HG03159 (cell line): ENCODE results near the gene ADAM12.

ENCODE experiments used
- ATAC-seq: cut with Tn5 transposase; IDR thresholded peaks from one replicate; pipeline ENCODE4 v1.9.1; 2021; ENCODE audit warnings: mild to moderate bottlenecking, moderate library complexity; ENCODE audit not compliant: unreplicated experiment

The ADAM12 gene

DNA sequence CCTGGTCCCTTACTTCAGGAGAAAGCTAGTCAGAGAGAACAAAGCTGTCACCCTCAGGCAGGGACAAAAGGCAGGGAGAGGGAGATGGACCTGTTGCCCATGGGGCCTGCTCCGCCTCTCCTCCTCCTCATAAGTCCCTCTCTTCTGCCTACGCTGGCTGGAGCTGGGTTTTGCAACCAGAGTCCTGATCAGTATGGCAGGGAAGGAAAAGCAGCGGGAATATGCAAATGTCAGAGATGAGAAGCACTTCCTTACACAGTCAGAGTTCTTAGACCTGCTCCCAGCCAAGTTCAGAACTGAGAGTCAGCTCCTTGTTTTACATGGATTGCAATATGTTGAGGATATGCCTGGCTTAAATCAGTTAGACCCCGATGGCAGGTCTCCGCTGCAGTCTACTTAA is 231.1 kb downstream of the ADAM12 start:
- no peak for ATAC-seq

DNA sequence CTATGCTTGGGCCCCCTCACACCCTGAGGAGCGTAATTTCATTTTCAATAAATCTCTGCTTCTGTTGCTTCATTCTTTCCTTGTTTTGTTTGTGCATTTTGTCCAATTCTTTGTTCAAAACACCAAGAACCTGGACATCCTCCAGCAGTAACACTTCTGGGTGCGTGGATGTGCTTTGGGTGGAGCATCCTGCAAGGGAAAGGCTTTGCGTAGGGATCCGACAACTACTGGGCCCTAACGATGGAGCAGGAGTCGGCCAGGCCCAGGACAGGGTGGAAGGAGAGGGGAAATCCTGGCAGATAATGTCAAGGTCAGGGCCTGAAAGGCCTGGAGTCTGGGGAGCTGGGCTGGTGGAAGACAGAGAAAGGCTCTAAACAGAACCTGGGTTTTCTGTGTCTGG is 231.8 kb downstream of the ADAM12 start:
- ATAC-seq = no peak

DNA sequence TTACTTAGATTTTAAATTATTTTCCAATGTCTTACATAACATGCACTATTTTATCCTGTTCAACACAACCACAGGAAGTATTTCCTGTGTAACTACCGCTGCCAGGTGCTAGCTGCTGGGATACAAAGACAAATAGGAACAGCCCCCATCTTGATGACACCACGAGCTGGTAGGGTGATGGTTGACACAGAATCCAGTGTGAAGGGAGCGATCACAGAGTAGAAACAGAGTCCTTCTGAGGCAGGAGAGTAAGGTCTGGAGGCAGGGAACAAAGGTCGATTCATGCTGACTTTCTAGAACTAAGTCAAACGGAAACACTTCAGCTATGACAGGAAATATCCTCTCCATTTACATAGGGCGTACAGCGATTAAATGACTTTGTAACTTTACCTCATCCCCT is 232.3 kb downstream of the ADAM12 start:
- no peak for ATAC-seq

DNA sequence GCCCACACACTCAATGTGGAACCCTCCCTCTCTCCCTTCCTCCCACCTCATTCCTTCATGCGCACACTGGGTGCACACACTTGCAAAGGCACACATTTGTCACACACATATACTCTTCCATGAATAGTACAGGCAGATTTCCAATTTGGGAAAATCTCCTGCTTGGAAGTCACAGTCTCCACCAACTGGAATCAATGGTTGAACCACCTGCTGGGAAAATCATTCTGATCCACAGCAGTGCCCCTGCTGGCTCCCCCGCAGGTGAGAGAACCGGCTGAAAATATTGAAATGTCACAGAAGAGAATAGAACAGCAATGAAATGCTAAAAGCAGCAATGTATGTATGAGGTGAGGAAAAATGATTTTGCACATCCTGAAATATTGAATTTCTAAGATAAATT is 232.7 kb downstream of the ADAM12 start:
- ATAC-seq = no peak

DNA sequence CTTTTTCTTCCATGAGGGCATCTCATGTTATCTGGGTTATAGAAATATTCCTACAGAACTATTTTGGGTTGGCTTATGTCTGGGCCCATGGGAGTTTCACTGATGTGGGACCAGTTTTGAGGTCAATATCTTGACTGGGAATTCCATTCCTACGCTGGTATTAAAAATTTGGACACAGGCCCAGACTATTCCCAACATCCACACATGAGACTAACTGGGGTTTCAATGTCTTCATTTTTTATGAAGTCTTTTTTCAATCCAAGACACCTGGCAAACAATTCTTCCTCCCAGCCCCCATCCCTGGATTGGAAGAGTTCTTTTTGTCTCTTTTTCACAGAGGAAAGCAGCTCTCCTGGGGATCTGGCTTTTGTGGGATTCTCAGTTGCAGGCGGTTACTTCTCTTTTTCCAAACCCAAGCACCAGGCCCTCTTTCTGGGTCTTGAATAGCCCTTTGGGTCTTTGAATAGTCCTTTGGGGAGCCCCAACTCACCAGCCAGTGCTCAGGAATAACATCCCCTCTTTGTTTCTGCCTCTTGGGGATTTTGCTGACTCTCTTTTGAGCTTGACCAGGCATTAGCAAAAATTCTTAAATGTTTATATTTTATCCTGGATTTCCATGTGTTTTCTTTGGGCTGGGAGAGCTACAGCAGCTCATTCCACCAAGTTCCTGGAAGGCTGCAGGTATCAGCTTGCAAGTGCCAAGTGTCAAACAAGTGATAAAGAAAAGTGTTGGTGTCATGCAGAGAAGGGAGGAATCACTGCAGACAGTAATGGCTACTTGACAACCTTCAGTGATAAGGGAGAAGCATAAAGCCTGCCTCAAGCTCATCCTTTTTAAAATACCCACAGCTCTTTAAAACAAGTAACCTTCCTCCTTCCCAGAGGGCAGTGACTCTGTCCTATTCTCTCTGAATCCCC is 234.3 kb downstream of the ADAM12 start:
- ATAC-seq = no peak

DNA sequence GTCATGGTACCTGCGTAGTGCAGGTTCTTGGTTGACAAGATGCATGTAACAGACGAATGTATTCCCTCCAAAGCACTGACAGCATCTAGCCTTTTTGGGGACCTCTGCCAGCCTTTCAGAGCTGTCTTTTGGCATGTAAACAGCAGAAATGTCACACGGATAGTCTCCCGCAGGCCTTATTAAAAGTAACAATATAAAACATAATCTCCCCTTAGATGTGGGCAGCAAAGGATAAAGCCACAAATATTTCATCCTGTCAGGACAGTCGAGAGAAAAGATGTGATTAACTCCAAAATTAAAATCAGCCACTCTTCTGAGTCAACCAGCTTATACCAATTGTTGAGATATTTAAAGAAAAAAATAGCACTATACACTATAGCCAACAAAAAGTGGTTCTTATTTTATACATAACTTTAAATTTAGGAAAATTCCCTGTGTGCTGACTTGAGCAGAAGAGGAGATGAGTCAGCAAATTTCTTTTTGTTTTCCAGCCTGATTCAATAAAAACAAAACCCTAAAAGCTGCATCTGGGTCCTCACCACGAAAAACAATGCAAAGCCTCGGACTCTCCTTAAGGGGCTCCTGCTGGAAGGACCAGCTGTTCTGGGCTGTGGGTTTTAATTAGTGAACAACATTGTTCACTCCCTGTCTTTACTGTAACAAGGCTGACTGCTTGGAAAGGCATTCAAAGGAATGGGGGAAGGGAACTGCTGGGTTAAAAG is 240.2 kb downstream of the ADAM12 start:
- ATAC-seq = no peak

DNA sequence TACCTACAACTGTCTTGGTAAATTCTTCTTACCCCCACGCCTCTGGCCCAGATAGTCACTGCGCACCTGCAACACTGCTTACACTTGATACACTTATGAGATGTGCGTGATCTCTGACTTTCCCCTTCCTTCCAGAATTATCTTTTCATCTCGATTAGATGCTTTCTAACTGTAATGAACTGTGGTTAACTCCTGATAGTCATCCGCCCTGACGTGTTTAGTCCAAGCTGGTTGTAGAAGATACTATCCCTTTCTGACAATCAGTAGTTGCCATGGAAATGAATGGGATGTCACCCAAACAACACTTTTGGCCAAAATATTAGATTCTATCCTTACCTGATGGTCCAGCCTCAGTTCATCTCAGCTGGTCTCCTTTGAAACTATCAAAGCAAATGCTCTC is 241.5 kb downstream of the ADAM12 start:
- ATAC-seq = no peak

DNA sequence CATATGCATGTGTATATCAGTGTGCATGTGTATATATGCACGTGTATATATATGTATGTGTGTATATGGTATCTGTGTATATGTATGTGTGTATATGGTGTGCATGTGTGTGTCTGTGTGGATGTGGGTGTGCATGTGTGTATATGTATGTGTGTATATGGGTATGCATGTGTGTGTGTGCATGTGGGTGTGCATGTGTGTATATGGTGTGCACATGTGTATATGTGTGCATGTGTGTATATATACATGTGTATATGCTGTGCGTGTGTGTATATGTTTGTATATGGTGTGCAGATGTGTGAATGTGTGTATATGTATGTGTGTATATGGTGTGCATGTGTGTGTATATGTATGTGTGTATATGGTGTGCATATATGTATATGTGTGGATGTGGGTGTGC is 245.2 kb downstream of the ADAM12 start:
- ATAC-seq = no peak

DNA sequence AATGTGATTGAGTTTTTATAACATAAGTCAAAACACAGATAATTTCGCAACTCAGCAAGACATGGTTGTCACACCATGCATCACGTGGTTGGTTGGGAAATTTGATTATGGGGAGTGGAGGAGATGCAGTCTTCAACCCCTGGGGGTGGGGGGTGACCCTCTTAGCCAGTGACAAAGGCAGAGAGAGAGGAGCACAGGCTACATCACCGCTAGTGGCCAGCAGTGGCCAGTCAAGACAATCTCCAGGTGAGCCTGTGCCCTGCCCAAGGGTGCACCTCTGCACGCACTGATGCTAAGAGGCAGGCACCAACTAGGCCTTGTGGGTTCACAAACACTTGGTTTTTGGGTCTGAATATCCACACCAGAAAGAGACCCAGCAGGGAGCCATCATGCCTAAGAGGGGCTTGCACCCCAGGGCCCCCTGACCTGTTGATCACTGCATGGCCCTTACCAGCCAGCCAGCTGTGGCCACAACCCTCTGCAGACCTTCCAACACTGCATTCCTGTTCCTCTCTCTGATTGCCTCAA is 247.5 kb downstream of the ADAM12 start:
- no peak for ATAC-seq

DNA sequence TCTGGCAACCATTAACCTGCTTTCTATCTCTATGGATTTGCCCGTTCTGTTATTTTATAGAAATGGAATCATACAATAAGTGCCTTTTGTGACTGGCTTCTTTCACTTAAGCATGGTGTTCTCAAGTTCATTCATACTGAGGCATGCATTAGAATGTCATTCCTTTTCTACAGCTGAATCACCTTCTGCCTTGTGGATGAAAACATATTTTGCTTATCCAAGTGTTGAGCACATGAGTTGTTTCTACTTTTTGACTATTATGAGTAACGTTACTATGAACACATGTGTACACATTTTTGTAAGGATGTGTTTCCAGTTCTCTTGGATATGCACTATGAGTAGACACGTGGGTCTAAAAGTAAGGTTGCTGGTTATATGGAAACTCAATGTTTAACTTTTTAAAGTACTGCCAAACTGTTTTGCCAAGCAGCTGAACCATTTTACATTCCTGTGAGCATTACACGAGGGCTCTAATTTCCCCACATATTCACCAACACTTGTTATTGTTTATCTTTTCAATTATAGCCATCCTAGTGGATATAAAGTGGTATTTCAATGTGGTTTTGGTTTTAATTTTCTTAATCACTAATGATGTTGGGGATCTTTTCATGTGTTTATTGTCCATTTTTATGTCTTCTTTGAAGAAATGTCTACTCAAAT is 250.6 kb downstream of the ADAM12 start:
- no peak for ATAC-seq

DNA sequence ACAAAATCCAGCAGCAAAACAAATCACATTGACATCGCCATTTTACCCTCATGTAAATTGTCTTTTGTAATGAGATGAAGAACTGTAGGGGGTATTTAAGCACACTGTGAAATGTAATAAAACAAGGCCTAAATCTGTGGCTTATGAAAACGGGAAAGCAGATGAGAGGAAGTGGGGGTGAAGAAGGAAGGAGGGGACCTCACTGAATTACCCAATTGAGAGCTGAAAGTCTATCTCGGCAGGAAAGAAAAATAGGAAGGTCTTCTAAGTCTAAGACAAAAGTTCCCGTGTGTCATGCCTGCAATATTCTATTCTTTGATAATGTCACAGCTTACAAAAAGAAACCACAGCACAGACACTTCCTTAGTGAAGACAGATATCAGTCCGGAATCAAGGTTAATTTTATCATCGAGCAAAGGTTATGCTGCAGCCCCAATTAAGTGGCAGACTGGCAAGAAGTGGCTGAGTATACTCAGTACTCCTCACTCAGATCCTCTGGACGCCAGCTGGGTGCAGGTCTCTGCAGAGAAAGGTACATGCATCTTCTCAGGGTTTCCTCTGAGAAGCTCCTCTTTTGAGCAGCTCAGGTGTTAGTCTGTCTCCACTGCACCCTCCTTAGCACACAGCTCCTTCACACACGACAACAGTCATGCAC is 252.2 kb downstream of the ADAM12 start:
- ATAC-seq = no peak

DNA sequence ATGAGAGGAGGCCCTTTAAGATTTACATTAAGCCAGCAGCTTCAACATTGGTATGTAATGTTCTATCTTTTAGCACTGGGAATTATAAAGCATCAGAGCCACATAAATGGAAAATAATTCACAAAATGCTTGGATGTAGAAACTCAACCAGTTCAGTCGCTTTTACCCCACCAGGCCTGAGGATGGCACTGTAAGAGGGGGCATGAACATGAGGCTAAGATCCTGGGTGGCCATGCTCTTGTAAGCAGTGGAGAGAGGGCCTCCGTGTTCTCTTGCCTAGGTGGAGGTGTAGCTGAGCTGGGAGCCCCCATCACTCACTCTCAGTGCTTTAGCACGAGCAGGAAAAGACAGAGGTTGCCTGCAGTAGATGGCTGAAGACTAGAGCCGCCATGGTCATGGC is 253.1 kb downstream of the ADAM12 start:
- ATAC-seq = no peak

DNA sequence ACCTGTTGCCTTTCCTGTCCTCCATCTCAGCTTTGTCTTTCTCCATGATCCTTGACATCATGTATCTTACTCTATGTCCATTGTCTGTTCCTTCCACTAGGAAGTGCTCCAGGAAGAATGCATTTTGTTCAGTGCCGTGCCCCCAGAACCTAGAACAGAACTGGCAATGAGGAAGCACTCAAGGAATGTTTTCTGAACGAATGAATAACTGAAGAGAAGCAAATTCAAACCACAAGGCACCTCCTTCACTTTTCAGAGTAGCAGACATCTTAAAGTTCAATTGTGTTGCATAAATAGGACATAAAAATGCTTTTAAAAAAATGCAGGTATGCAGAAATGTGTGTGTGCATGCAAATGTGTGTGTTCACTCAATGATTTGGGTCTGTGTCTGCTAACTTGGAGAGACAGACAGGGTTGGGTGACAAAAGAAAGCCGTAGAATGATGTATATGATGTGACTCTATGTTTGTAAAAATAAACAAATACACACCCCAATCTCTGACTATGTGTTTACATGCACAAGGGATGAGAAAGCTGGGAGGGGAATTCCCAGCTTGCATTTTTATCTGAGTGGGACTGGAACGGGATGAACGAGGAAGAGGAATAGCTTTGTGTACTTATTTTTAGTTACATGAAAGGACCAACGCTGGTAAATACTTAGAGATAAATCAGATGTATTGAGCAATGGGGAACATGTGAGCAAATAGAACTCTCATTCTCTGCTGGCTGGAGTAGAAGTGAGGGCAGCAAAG is 254.2 kb downstream of the ADAM12 start:
- no peak for ATAC-seq

DNA sequence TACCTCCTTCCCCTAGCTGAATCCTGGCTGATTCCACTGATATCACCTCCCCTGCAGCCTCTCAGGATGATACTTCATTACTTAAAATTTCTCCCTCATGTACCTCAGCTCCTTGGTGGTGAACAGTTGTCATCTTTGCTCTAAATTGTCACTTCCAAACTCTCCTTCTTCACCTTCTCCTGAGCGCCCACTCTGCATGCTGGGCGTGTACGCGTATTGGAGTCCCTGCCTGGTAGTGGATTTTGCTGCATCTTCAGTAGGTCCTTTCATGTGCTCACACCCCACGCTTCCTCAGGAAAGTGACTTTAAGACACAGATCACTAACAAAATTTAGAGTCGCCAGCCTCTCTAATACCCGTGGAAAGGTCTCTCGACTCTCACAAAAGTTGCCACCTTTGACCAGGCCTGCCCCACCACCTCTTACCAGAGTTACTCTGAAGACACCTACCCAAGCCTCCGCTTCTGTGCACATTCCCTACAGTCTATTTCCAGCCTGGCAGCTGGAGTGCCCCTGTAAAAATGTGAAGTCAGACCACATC is 255.1 kb downstream of the ADAM12 start:
- ATAC-seq = no peak

DNA sequence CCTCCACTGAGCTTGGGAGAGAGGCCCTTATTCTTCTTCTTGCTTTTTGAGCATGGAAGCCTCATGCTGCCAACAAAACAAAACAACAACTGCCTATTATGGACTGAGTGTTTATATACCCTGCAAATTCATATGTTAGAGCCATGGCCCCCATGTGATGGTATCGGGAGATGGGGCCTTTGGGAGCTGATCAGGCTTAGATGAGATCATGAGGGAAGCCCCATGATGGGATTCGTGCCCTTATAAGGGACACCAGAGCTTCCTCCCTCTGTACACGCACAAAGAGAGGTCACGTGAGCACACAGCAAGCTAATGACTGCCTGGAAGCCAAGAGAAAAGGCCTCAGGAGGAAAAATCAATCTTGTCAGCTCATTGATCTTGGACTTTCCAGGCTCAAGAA is 256.9 kb downstream of the ADAM12 start:
- no peak for ATAC-seq

DNA sequence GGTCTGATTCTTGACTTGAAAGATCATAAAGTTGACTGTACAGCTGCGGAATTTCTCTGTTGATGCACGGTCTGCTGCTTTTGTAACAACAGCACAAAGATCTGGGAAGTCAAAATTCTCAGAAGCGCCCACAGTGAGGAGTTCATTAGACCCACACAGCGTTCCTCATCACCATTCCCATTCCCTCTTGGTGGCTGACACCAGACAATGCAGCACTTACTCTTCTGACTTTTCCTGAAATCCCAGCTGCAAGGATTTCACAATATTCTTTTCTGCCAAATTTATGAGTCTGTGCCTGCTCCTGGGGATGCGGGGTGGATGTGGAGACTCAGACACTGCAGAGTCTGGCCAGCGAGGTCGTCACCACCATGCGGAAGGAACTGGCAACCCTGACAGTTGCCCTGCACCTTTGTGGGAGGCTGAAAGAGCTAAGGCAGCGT is 258.0 kb downstream of the ADAM12 start:
- no peak for ATAC-seq

DNA sequence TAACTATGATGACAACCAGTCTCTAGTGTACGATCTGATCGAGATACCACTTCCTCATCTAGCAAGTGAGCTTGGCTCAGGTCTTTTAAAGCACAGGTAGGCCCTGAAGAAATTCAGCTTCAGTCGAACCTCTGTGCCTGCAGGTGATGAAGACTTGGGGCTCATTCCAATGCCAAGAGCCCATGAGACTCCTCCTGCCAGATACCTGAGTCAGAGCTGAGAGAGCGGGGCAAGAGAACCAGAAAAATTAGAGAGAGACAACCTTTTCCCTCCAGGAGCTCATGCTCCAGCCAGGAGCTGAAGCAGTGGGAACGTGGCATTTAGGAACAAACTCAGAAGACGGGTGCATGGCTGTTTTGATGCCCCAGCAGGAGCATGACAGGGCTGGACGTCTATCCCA is 259.3 kb downstream of the ADAM12 start:
- no peak for ATAC-seq

DNA sequence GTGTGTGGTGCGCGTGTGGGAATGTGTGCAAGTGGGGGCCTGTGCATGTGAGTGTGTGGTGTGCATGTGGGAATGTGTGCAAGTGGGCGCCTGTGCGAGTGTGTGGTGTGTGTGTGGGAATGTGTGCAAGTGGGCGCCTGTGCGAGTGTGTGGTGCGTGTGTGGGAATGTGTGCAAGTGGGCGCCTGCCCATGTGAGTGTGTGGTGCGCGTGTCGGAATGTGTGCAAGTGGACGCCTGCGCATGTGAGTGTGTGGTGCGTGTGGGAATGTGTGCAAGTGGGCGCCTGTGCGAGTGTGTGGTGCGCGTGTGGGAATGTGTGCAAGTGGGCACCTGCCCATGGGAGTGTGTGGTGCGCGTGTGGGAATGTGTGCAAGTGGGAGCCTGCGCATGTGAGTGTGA is 259.7 kb downstream of the ADAM12 start:
- no peak for ATAC-seq

DNA sequence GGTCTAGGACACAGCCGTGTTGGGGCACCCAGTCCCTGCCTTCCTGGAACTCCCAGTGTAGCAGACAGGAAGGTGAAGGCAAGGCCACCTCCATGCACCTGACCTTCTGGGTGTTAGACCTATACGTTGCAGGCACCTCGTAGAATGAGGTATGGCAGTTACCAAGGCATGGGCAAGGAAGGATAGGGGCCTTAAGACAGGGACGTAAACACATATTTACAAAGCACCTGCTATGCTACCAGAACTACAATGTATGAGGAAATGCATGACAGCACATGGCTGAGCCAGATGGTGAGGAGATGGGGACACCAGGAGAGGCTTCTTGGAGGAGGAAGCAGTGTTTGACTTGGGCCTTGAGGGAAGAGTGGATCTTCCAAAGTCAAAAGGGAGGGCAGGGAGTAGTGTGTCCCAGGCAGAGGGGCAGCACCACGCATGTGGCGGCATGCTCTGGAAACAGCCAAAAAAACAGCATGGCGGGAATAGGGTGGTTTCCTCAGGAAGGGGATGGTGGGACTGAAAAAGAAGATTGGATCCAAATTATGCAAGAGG is 260.7 kb downstream of the ADAM12 start:
- no peak for ATAC-seq

DNA sequence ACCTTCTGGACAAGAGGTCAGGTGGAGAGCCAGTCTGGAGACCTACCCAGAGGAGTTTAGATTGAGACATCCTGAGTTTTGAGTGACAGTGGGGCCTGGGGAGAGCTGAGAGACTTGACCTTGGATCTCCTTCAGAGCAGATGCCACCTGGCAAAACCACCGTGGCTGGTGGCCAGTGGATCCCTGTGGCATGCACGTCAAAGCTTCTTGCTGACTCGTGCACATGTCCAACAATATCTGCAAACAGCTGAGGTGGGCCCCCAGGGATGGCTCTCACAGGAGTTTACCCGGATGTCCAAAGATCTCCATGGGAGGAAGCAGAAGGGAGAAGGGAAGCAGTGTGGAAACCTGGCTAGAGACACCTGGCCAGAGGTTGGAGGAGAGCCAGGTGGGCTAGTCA is 261.4 kb downstream of the ADAM12 start:
- ATAC-seq = no peak
